H1 (cell line): ENCODE measurements around the gene NLRP11. TPM values are rescaled to one million over a fixed set of nuclear protein-coding genes. Genes with fewer than 3 reads are reported as not detected.

Experiments
- ATF3 ChIP-seq: IDR thresholded peaks from 2 replicates; pipeline ENCODE4 v1.6.1; 2011; ENCODE audit warnings: low read depth, mild to moderate bottlenecking, low read length; ENCODE audit not compliant: insufficient read depth
- CHD2 ChIP-seq: IDR thresholded peaks from 2 replicates; pipeline ENCODE4 v1.6.1; 2012; ENCODE audit warnings: low read length, improper control_type of control experiment
- CHD7 ChIP-seq: fragments of 300-600 bp; sonication (generic); IDR thresholded peaks from 2 replicates; pipeline ENCODE4 v1.7.1; 2012; ENCODE audit warnings: low read length, moderate library complexity, mild to moderate bottlenecking, inconsistent platforms; ENCODE audit not compliant: insufficient replicate concordance
- CREB1 ChIP-seq: IDR thresholded peaks from 2 replicates; pipeline ENCODE4 v1.6.1; 2012; ENCODE audit warnings: inconsistent platforms
- FOSL1 ChIP-seq: IDR thresholded peaks from 2 replicates; pipeline ENCODE4 v1.6.1; 2011; ENCODE audit warnings: mild to moderate bottlenecking, low read depth, low read length, moderate library complexity; ENCODE audit not compliant: insufficient read depth
- JUN ChIP-seq: IDR thresholded peaks from 2 replicates; pipeline ENCODE4 v1.6.1; 2011; ENCODE audit warnings: low read depth, mild to moderate bottlenecking, improper control_type of control experiment, low read length
- NANOG ChIP-seq: IDR thresholded peaks from 2 replicates; pipeline ENCODE4 v1.6.1; 2011; ENCODE audit warnings: low read length, low read depth, mild to moderate bottlenecking, inconsistent platforms; ENCODE audit not compliant: insufficient read depth, poor library complexity, severe bottlenecking
- RBBP5 ChIP-seq: IDR thresholded peaks from 2 replicates; pipeline ENCODE4 v1.7.1; 2012; ENCODE audit warnings: low read depth, mild to moderate bottlenecking, inconsistent platforms, low read length, moderate library complexity, borderline replicate concordance
- RFX5 ChIP-seq: IDR thresholded peaks from 2 replicates; pipeline ENCODE4 v1.6.1; 2011; ENCODE audit warnings: low read depth, low read length, improper control_type of control experiment, borderline replicate concordance
- RNF2 ChIP-seq: fragments of 200-900, 300-1000 bp; sonication (generic); IDR thresholded peaks from 2 replicates; pipeline ENCODE4 v1.7.1; 2016; ENCODE audit warnings: borderline replicate concordance, low read depth, mild to moderate bottlenecking, antibody characterized with exemption, low read length; ENCODE audit not compliant: poor library complexity, severe bottlenecking; ENCODE audit errors: missing control alignments
- SP1 ChIP-seq: IDR thresholded peaks from 2 replicates; pipeline ENCODE4 v1.6.1; 2011; ENCODE audit warnings: low read depth, low read length
- SP4 ChIP-seq: IDR thresholded peaks from 2 replicates; pipeline ENCODE4 v1.6.1; 2012; ENCODE audit warnings: low read length, inconsistent platforms
- polyA plus RNA-seq, 7 experiments: library from polyadenylated mRNA; depleted of rRNA in 3 of 7; stranded (reverse) in 5 of 7; unstranded in 2 of 7; fragments of >200 nt in 5 of 7; fragments of 200-250 nt in 2 of 7; gene quantifications; 1 replicate in 5 of 7; 2 replicates in 1 of 7; 4 replicates in 1 of 7; pipeline versions ENCODE4 v1.2.1 to v1.2.3, GENCODE V29; 2011 to 2013; ENCODE audit warnings: missing spikeins in 2 of 7, mixed read lengths in 2 of 7
- total RNA-seq: library from RNA; stranded (reverse); fragmentation: NEBNext Ultra II Directional; extraction: Animal tissue kit (Norgen Biotek cat#: 25700); gene quantifications from 2 replicates; pipeline ENCODE4 v1.2.1, GENCODE V29; 2021

NLRP11 gene
- total and polyA plus RNA-seq, 2 of the 8 experiments (the other 6 are each of a cell fraction or from before 2014, with no cell fraction given), result not detected

GRCh38 chr19:55866521-55866920 lies 34.7 kb upstream of the NLRP11 start (continued):
- no peak for TF ChIP-seq CHD7
- no peak for TF ChIP-seq ATF3
- no peak for TF ChIP-seq NANOG
- no peak for TF ChIP-seq FOSL1
- no peak for TF ChIP-seq SP1
- TF ChIP-seq JUN, result no peak
- no peak for TF ChIP-seq RFX5
- TF ChIP-seq RBBP5, result no peak
- TF ChIP-seq CREB1, result no peak
- no peak for TF ChIP-seq RNF2
- TF ChIP-seq CHD2, result no peak
- no peak for TF ChIP-seq SP4
